HG02870 (cell line): ENCODE data around the gene RBM14.
"Not testable (repeated sequence)": the region's sequence is repeated elsewhere in the genome, so short reads cannot be mapped to it uniquely, and the experiment has no call there.

ENCODE experiments used
- ATAC-seq: cut with Tn5 transposase; IDR thresholded peaks from one replicate; pipeline ENCODE4 v1.9.1; 2021; ENCODE audit warnings: mild to moderate bottlenecking, moderate library complexity; ENCODE audit not compliant: unreplicated experiment

RBM14 gene

GRCh38 chr11:66595245-66595904 is 21.1 kb upstream of the RBM14 start:
- no peak for ATAC-seq

DNA sequence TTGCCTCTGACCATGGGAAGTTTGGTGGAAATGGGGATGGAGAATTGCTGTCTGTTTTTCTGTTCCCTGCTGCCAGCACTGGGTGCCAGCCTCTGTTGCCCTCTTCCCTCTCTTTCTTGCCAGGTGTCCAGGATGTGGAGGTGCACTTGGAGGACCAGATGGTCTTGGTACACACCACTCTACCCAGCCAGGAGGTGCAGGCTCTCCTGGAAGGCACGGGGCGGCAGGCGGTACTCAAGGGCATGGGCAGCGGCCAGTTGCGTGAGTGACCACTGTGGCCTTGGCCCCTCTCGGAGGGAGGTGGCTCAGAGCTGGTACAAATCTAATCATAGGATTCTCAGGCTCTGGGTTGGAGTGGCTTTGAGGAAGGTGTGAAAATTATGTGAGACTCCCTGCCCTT is 17.4 kb upstream of the RBM14 start:
- ATAC-seq, result no peak

GRCh38 chr11:66600219-66600618 is 16.2 kb upstream of the RBM14 start:
- no peak for ATAC-seq

- ATAC-seq, result no peak
Measured at GRCh38 chr11:66600631-66601233, 15.7 kb upstream of the RBM14 start.

GRCh38 chr11:66603072-66603471 is 13.4 kb upstream of the RBM14 start:
- ATAC-seq, result no peak

- no peak for ATAC-seq
Measured at GRCh38 chr11:66604155-66604554, 12.3 kb upstream of the RBM14 start.

DNA sequence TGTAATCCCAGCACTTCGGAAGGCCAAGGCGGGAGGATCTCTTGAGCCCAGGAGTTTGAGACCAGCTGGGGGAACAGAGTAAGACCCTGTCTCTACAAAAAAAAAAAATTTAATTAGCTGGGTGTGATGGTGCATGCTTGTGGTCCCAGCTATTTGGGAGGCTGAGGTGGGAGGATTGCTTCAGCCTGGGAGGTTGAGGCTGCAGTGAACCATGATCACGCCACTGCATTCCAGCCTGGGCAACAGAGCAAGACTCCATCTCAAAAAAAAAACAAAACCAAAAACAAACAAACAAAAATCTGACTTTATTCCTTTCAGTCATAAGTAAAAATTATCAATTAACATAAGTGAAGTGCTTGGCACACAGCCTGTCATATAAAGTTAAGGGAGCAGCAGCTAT is 9.8 kb upstream of the RBM14 start:
- not testable (repeated sequence) for ATAC-seq

DNA sequence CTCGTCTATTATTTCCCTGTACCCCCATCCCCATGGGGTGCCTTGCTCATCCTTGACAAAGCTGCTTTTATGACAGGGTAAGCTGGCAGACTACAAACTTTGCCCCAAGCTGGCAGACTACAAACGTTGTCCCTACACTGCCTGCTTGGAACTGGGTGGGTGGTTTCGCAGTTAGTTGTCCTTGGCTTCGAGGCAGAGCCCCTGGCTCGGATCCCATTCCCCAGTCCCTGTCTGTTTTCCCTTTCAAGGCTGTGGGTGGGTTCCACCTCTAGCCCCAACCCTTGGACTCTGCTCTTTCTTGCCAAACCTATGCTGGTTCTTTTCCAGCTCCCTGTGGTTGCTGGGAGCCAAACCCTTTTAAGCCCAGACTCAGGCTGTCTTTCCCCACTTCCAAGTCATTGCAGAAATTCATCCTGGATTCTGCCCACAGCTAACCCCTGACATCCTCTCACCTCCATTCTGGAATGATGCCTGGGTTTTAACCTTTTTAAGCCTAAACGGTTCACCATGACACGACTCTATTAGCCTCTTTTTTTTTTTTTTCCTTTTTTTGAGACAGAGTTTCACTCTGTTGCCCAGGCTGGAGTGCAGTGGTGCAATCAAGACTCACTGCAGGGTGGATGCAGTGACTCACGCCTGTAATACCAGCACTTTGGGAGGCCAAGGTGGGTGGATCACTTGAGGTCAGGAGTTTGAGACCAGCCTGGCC is 9.2 kb upstream of the RBM14 start:
- no peak for ATAC-seq

DNA sequence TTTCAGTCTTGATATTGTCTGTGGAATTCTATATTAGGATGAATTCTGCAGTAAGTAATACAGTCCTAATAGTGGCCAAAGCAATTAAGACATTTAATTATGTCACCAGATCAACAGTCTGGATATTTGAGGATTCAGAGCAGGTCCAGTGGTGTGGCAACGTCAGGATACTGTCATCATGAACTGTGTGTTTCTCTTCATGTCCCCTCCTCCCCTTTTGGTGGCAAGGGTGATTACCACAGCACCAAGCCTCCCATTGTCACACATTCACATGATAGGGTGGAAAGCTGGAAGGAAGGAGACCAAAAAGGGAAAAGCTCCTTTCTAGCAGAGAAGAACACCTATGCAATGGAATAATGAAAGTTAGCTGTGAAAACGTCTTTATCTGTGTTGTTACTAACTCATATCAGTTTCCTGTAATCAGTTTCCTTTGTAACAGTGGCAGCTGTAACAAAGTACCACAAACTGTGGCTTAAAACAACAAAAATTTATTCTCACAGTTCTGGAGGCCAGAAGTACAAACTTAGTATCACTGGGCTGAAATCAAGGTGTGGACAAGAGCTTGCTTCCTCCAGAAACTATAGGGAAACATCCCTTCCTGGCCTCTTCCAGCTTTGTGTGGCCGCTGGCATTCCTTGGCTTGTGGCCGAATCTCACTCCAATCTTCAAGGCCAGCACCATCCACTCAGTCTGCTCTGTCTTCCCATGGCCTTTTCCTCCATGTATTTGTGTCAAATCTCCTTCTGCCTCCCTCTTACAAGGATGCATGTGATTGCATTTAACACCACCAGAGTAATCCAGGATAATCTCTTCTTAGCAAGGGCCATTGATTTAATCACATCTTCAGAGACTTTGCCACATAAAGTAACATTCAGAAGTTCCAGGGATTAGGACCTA is 6.5 kb upstream of the RBM14 start:
- no peak for ATAC-seq

- no peak for ATAC-seq
Measured at GRCh38 chr11:66612458-66612857, 4.0 kb upstream of the RBM14 start.

- ATAC-seq, result no peak
Measured at GRCh38 chr11:66614073-66614472, 2.4 kb upstream of the RBM14 start.

- ATAC-seq, result peak; percentile 2
Measured at GRCh38 chr11:66617155-66617834, 865 bp downstream of the RBM14 start.

DNA sequence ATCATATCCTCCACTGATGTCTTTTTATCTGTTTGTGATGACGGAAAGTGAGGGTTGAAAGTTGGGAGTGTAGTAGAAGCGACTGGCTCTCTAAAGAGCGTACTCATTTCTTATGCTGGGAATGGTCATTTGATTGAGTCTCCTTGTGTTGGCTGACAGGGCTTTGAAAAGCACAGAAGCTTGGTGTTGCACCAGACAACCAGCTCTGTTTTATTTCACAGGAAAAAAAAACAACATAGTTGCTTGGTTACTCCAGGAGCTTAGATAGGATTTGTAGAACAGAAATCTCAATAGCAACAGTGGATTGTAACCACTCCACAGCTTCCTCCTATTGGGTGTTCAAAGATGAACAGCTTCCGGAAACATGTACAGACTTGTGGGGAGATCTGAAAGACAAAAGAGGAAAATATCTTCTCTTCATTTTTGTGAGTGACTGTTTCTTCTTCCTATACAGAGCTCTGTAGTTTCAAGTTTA is 2.7 kb downstream of the RBM14 start:
- no peak for ATAC-seq

DNA sequence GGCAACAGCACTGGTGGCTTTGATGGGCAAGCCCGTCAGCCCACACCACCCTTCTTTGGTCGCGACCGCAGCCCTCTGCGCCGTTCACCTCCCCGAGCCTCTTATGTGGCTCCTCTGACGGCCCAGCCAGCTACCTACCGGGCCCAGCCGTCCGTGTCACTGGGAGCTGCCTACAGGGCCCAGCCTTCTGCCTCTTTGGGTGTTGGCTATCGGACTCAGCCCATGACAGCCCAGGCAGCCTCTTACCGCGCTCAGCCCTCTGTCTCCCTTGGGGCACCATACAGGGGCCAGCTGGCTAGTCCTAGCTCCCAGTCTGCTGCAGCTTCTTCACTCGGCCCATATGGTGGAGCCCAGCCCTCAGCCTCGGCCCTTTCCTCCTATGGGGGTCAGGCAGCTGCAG is 8.0 kb downstream of the RBM14 start:
- no peak for ATAC-seq

GRCh38 chr11:66625041-66625751 is 8.8 kb downstream of the RBM14 start:
- ATAC-seq, result no peak

DNA sequence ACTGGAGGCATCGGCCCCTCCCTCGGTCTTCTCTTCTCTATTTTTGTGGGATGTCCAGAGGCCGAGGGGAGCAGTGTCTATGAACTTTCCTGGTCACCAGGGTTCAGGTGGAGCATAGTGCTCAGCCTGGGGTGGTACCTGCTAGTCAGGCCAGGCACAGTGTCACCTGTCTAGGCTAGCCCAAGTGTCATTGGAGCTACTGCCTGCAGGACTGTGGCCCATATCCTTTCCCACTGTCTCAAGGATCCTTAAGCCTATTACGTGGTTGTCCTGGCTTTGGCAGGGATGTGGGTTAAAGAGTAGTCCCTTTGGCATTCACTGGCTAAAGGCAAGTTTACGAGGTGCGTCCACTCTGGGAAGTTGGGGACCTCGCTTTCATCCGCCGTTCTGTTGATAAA is 9.3 kb downstream of the RBM14 start:
- no peak for ATAC-seq

GRCh38 chr11:66626382-66626781 is 10.0 kb downstream of the RBM14 start:
- ATAC-seq, result no peak

- no peak for ATAC-seq
Measured at GRCh38 chr11:66626926-66627325, 10.5 kb downstream of the RBM14 start.

DNA sequence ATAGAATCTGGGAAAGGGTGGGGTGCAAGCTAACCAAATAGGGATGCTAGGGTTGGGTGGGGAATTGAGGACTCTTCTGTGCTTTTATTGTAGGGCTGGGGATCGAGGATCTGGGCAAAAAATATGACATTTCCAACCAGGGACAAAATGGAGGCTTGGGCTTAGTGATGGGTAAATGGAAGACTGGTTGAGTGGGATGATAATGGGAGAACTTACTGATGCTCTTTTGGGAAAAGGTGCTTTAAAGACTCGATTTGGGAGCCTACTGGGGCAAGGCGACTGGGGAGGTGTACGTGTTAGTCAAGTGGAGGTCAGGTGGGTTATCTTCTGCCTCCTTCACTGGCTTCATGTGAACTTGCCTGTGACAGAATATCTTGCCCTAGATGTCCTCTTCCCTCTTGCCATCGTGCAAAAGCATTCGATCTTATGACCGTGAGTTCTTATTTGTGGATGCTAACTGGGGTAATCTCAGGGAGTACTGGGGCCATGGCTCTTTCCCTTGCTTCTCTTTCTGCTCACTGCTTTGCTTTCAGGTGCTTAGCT is 11.7 kb downstream of the RBM14 start:
- ATAC-seq, result no peak

GRCh38 chr11:66629356-66629755 is 12.9 kb downstream of the RBM14 start:
- ATAC-seq, result no peak
